Cardiac atrium fibroblast (primary cell): ENCODE results near the gene TDRD7. TPM values are rescaled to one million over a fixed set of nuclear protein-coding genes. Genes with fewer than 3 reads are reported as not detected.

ENCODE experiments used
- total RNA-seq: library from RNA; depleted of rRNA; stranded (reverse); fragments of >200 nt; gene quantifications from 2 replicates; pipeline ENCODE4 v1.2.3, GENCODE V29; 2015

Gene TDRD7
- total RNA-seq = 3.8 and 4.9 TPM in 2 replicates

GRCh38 chr9:97411789-97412625, at the start of gene TDRD7:
Gene TDRD7 (plus strand): TSS chr9:97412096. CDS start chr9:97428466, 16,370 bp downstream.

GRCh38 chr9:97501177-97501971, 89.5 kb downstream of the TDRD7 start, which contains the start of gene TMOD1:
Gene TMOD1 (plus strand): TSS chr9:97501666. CDS start chr9:97524189, 22,523 bp downstream.

Other genes with a start within 250 kb of the TDRD7 start
- under 0.01 TPM in 1 of 2 replicates, not detected in the other for gene CCDC180, start 104.4 kb upstream of the TDRD7 start, total RNA-seq
- 0.18 and 0.65 TPM in 2 replicates for gene TMOD1, start 89.6 kb downstream of the TDRD7 start, total RNA-seq
- gene TSTD2, start 221.3 kb downstream of the TDRD7 start, total RNA-seq = 7.6 and 12.0 TPM in 2 replicates
- gene NCBP1, start 221.7 kb downstream of the TDRD7 start, total RNA-seq = 16.4 and 22.7 TPM in 2 replicates